GM12891 (cell line): ENCODE data around the gene APBA2.

ENCODE experiments used
- POLR2AphosphoS5 ChIP-seq: IDR thresholded peaks from 2 replicates; pipeline ENCODE4 v1.6.1; 2011; ENCODE audit warnings: low read depth, low read length, control low read depth
- SPI1 ChIP-seq: IDR thresholded peaks from 2 replicates; pipeline ENCODE4 v1.6.1; 2011; ENCODE audit warnings: low read depth, low read length, control low read depth

GRCh38 chr15:29097168-29097567 lies 211.4 kb downstream of the APBA2 start:
- no peak for TF ChIP-seq SPI1
- no peak for TF ChIP-seq POLR2AphosphoS5
